Psoas muscle (tissue), 8 donors: ENCODE data around the gene PPP4C. TPM values are rescaled to one million over a fixed set of nuclear protein-coding genes. Genes with fewer than 3 reads are reported as not detected.

Experiments used
- ATAC-seq, 4 donors: fragments of 200-7000 bp; cut with Tn5 transposase; one replicate each; pipeline ENCODE4 v1.9.1; 2020; ENCODE audit warnings: moderate library complexity in 3 of 4, mild to moderate bottlenecking in 2 of 4
- DNase-seq, 2 donors: peaks; one replicate each; pipeline ENCODE4 v3.0.0-alpha.2; 2020
- H3K27ac ChIP-seq: fragments of 200-600 bp; one replicate; pipeline ENCODE4 v1.8.0; 2022
- H3K27me3 ChIP-seq, 3 donors: fragments of 200-600 bp in 1 of 3; one replicate each; pipeline versions ENCODE4 v1.6.1 to v1.8.0; 2013 to 2022; ENCODE audit warnings: low read length in 2 of 3, mild to moderate bottlenecking in 2 of 3, moderate library complexity in 1 of 3; ENCODE audit not compliant: insufficient read depth in 3 of 3
- H3K36me3 ChIP-seq, 2 donors: fragments of 200-600 bp in 1 of 2; one replicate each; pipeline versions ENCODE4 v1.6.1 to v1.8.0; 2013 to 2022; ENCODE audit warnings: low read depth in 1 of 2, mild to moderate bottlenecking in 1 of 2, moderate library complexity in 1 of 2; ENCODE audit not compliant: insufficient read depth in 1 of 2
- H3K4me1 ChIP-seq: fragments of 200-600 bp; one replicate; pipeline ENCODE4 v1.8.0; 2022
- H3K4me3 ChIP-seq: fragments of 200-600 bp; one replicate; pipeline ENCODE4 v1.8.0; 2022; ENCODE audit warnings: mild to moderate bottlenecking
- H3K9me3 ChIP-seq: fragments of 200-600 bp; one replicate; pipeline ENCODE4 v1.8.0; 2022
- CTCF ChIP-seq: fragments of 200-600 bp; IDR thresholded peaks from one replicate; pipeline ENCODE4 v1.8.0; 2022; ENCODE audit warnings: antibody characterized with exemption
- WGBS, 3 donors: extraction: QIAGEN DNeasy Blood & Tissue Kit; methylation state at CpG; one replicate each; pipeline versions ENCODE4 v1.1.6 to v1.1.7; 2013; 5-methylcytosine and 5-hydroxymethylcytosine counted together
- intact Hi-C, 2 donors: fragments of 100-400 bp; cut with DNase I; formaldehyde crosslinking; loops; one replicate each; pipeline versions ENCODE4 v1.11.0 to v1.14.2; 2022
- polyA plus RNA-seq, 3 donors: library from polyadenylated mRNA; stranded (reverse); fragments of 200-250 nt; gene quantifications; one replicate each; pipeline ENCODE4 v1.2.3, GENCODE V29; 2013
- total RNA-seq, 4 donors: library from RNA; stranded (reverse); fragmentation: NEBNext Ultra II Directional in 2 of 4; extraction: Animal tissue kit (Norgen Biotek cat#: 25700) in 2 of 4; gene quantifications; one replicate each; pipeline versions ENCODE4 v1.2.1 to v1.2.4, GENCODE V29; 2021 to 2023
- donor health status: healthy with polysubstance abuse.
- donor health status: DM: no; HTN: no; CAD: no; lungs with moderate emphysema.
- donor health status: Bipolar disorder and iron deficiency.
- donor health status: healthy.
- donor health status: DM: yes; HTN: yes; CAD: no.
- donor health status: DM: no; HTN: no; CAD: no.
- donor health status: DM: no; HTN: no; CAD: no.
- donor health status: DM: yes; HTN: yes; CAD: no.

Gene PPP4C
- total and polyA plus RNA-seq, 7 donors: 38.1 to 172 (median 64.5) TPM

GRCh38 chr16:30096862-30097563 is 21.2 kb downstream of the PPP4C start:
- peak overlapping the region; percentile 97 for H3K27ac ChIP-seq
- H3K9me3 ChIP-seq: peaks cover 8% of the 10 kb centered on the region
- peak overlapping the region; percentile 93 for H3K4me3 ChIP-seq
- DNase-seq: no peak
- H3K27me3 ChIP-seq: no peaks in the 10 kb centered on the region
- TF ChIP-seq CTCF: no peak
- WGBS, 3 donors: 96 to 97% (median 97%) methylated on average over 18 of the region's 18 CpGs
- intact Hi-C loops: loop anchor here (2.0 to 10.0 kb wide), 3 partner anchors 26 to 308 kb away; partner anchors contain the start of genes CORO1A (in 1 of the 2), MAPK3 (in 1 of the 2) and ZNF771 (in 1 of the 2)
- peaks cover 0 to 24% of the 10 kb centered on the region in 2 donors for H3K36me3 ChIP-seq
- no peak for ATAC-seq
- peaks cover 26% of the 10 kb centered on the region for H3K4me1 ChIP-seq

- no peaks in the 10 kb centered on the region for H3K4me1 ChIP-seq
- peaks cover 0 to 42% of the 10 kb centered on the region in 2 donors for H3K36me3 ChIP-seq
- ATAC-seq (no peak), DNase-seq (no peak)
- H3K4me3 ChIP-seq: no peak overlapping the region
- H3K27ac ChIP-seq: no peak overlapping the region
- no peaks in the 10 kb centered on the region for H3K27me3 ChIP-seq
- intact Hi-C loops: no loop called here
- WGBS, 3 donors: 75 to 83% (median 81%) methylated on average over 4 of the region's 4 CpGs
- TF ChIP-seq CTCF: no peak
- no peaks in the 10 kb centered on the region for H3K9me3 ChIP-seq
These were observed 28.3 kb downstream of the PPP4C start for GRCh38 chr16:30104090-30104489.

- H3K27me3 ChIP-seq: no peaks in the 10 kb centered on the region
- 79 to 91% (median 80%) methylated on average over 6 of the region's 6 CpGs for WGBS, 3 donors
- no peak for TF ChIP-seq CTCF
- peaks cover 0 to 44% of the 10 kb centered on the region in 2 donors for H3K36me3 ChIP-seq
- H3K9me3 ChIP-seq: no peaks in the 10 kb centered on the region
- H3K27ac ChIP-seq: no peak overlapping the region
- DNase-seq (no peak), ATAC-seq (no peak)
- H3K4me3 ChIP-seq: no peak overlapping the region
- intact Hi-C loops: no loop called here
- H3K4me1 ChIP-seq: no peaks in the 10 kb centered on the region
These were observed 28.7 kb downstream of the PPP4C start for GRCh38 chr16:30104492-30104891.

- DNase-seq: no peak
- Histone ChIP-seq H3K27ac (no peak overlapping the region), H3K4me1 (no peaks in the 10 kb centered on the region), H3K36me3 (peaks cover 0 to 67% of the 10 kb centered on the region in 2 donors), H3K9me3 (no peaks in the 10 kb centered on the region), H3K4me3 (no peak overlapping the region), H3K27me3 (no peaks in the 10 kb centered on the region)
- TF ChIP-seq CTCF: no peak
- intact Hi-C loops: no loop called here
- WGBS, 3 donors: 89 to 90% (median 89%) methylated on average over 15 of the region's 15 CpGs
- ATAC-seq: no peak
These were observed 32.5 kb downstream of the PPP4C start for GRCh38 chr16:30108059-30108850.
